ENCODE results near the gene CADM4. TPM values are rescaled to one million over a fixed set of nuclear protein-coding genes. Genes with fewer than 3 reads are reported as not detected.
A peak's percentile ranks its signal among the peaks of the same experiment; 100 is the strongest.

CADM4 gene
- total RNA-seq, 4 donors from 2014 or later = 85.2 to 108 (median 102) TPM

DNA sequence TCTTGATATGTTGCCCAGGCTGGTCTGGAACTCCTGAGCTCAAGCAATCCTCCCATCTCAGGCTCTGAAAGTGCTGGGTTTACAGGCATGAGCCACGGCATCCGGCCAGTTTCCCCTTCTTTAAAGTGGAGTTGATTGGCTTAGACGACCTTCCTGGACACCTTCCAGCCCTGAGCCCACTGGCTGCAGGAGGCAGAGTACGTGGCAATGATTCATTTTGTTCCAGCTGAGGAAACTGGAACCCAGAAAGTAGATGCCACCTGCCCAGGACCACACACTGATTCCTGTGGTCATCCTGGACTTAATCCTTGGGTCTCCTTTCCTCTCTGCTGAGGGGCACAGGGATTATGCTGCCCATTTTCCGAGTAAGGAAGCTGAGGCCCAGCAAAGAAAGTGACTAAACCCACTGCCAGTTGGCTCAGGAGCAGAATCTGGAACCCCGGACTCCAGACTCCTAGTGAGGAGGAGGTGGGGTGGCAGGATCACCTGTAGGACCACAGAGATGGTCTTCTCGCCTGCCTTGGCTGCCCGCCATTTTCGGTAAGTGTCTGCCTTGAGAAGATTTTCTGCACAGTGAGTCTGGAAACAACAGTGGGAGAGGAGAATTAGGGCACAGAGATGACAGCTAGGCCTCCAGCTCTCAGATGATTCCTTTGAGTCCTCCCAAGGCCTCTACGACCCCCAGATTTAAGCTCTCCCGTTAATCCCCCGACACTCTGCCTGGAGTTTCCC is 65.1 kb downstream of the CADM4 start:
- H3K27ac ChIP-seq = peak overlapping the region; percentile 60 to 91 (median 90)
- H3K4me3 ChIP-seq = peak overlapping the region; percentile 57 to 92 (median 78)
- TF ChIP-seq CTCF (IDR thresholded peaks at IDR 0.05) (no peak), POLR2A (IDR thresholded peaks at IDR 0.05) (no peak), EP300 (IDR thresholded peaks at IDR 0.05) (no peak)
- H3K27me3 ChIP-seq = no peaks in the 10 kb centered on the region
- H3K36me3 ChIP-seq = peaks cover 0 to 29% (median 0%) of the 10 kb centered on the region in 3 donors
- peaks cover 0 to 54% (median 17%) of the 10 kb centered on the region in 4 donors for H3K4me1 ChIP-seq
- no peak for DNase-seq (ENCODE audit: low spot score in 2 of 2)
- WGBS, 2 donors = 29 to 33% methylated on average over 12 of the region's 12 CpGs
- H3K9me3 ChIP-seq = no peaks in the 10 kb centered on the region

Small RNAs within 50 kb of the gene (small RNA-seq; reads per million reads assigned to genes)
- gene RN7SL368P = not detected

Other genes starting within 250 kb of the CADM4 start
- not detected for gene TEX101, start 225.0 kb downstream of the CADM4 start, total RNA-seq
- under 1 TPM in 2 of 4 donors, not detected in 2; 0.42 to 0.44 TPM for gene LYPD3, start 174.2 kb downstream of the CADM4 start, total RNA-seq
- gene PHLDB3, start 135.1 kb downstream of the CADM4 start, total RNA-seq = 10 to 100 TPM in 3 of 4 donors, 1 to 10 TPM in 1; 9.8 to 25.5 (median 16.3) TPM
- 10 to 100 TPM; 33.7 to 54.5 (median 41.9) TPM for gene ETHE1, start 112.6 kb downstream of the CADM4 start, total RNA-seq
- under 1 TPM in 2 of 4 donors, not detected in 2; 0.60 to 0.63 TPM for gene ZNF575, start 106.7 kb downstream of the CADM4 start, total RNA-seq
- 10 to 100 TPM; 18.6 to 30.6 (median 25.7) TPM for gene XRCC1, start 64.3 kb downstream of the CADM4 start, total RNA-seq
- gene PINLYP, start 64.0 kb downstream of the CADM4 start, total RNA-seq = 10 to 100 TPM in 3 of 4 donors, 1 to 10 TPM in 1; 7.5 to 45.7 (median 21.6) TPM
- 10 to 100 TPM; 21.6 to 26.1 (median 23.6) TPM for gene IRGQ, start 43.7 kb downstream of the CADM4 start, total RNA-seq
- 10 to 100 TPM in 3 of 4 donors, 1 to 10 TPM in 1; 9.9 to 18.8 (median 15.2) TPM for gene ZNF576, start 43.3 kb downstream of the CADM4 start, total RNA-seq
- under 1 TPM; 0.20 to 0.84 (median 0.52) TPM for gene SRRM5, start 27.8 kb downstream of the CADM4 start, total RNA-seq
- gene ZNF428, start 20.2 kb downstream of the CADM4 start, total RNA-seq = 10 to 100 TPM; 38.1 to 61.1 (median 50.5) TPM
- gene PLAUR, start 30.3 kb upstream of the CADM4 start, total RNA-seq = 10 to 100 TPM; 12.9 to 19.7 (median 16.4) TPM
- not detected for gene IRGC, start 76.2 kb upstream of the CADM4 start, total RNA-seq
- 10 to 100 TPM; 14.6 to 49.8 (median 28.0) TPM for gene SMG9, start 115.1 kb upstream of the CADM4 start, total RNA-seq
- gene KCNN4, start 141.1 kb upstream of the CADM4 start, total RNA-seq = 10 to 100 TPM in 1 of 4 donors, 1 to 10 TPM in 3; 4.6 to 18.3 (median 6.8) TPM
- gene LYPD5, start 162.6 kb upstream of the CADM4 start, total RNA-seq = 1 to 10 TPM in 1 of 4 donors, under 1 TPM in 3; 0.39 to 2.1 (median 0.53) TPM
- 10 to 100 TPM in 2 of 4 donors, 1 to 10 TPM in 2; 4.2 to 12.3 (median 10.4) TPM for gene ZNF283, start 187.5 kb upstream of the CADM4 start, total RNA-seq
- gene ZNF404, start 244.1 kb upstream of the CADM4 start, total RNA-seq = 1 to 10 TPM in 3 of 4 donors, under 1 TPM in 1; 0.90 to 3.7 (median 1.1) TPM

Measured in tibial nerve (tissue), 4 donors.